Adipose tissue (tissue), 3 donors: Measurements from ENCODE around the gene LRFN3. TPM values are rescaled to one million over a fixed set of nuclear protein-coding genes. Genes with fewer than 3 reads are reported as not detected.
"Not testable (repeated sequence)": the region's sequence is repeated elsewhere in the genome, so short reads cannot be mapped to it uniquely, and the experiment has no call there.

ENCODE experiments used
- H3K27ac ChIP-seq: one replicate; pipeline ENCODE4 v1.5.1; 2013; ENCODE audit warnings: low read depth, low read length
- WGBS, 3 donors: extraction: QIAGEN DNeasy Blood & Tissue Kit; methylation state at CpG; one replicate each; pipeline ENCODE4 v1.1.7; 2013; 5-methylcytosine and 5-hydroxymethylcytosine counted together
- polyA plus RNA-seq, 3 donors: library from polyadenylated mRNA; stranded (reverse); fragments of 200-250 nt; gene quantifications; one replicate each; pipeline ENCODE4 v1.2.3, GENCODE V29; 2013
- donor health status: healthy with polysubstance abuse.
- donor health status: Bipolar disorder and iron deficiency.
- donor health status: healthy.

The LRFN3 gene, protein sequence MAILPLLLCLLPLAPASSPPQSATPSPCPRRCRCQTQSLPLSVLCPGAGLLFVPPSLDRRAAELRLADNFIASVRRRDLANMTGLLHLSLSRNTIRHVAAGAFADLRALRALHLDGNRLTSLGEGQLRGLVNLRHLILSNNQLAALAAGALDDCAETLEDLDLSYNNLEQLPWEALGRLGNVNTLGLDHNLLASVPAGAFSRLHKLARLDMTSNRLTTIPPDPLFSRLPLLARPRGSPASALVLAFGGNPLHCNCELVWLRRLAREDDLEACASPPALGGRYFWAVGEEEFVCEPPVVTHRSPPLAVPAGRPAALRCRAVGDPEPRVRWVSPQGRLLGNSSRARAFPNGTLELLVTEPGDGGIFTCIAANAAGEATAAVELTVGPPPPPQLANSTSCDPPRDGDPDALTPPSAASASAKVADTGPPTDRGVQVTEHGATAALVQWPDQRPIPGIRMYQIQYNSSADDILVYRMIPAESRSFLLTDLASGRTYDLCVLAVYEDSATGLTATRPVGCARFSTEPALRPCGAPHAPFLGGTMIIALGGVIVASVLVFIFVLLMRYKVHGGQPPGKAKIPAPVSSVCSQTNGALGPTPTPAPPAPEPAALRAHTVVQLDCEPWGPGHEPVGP
- polyA plus RNA-seq = 1 to 10 TPM; 5.8 to 6.7 (median 6.0) TPM

DNA sequence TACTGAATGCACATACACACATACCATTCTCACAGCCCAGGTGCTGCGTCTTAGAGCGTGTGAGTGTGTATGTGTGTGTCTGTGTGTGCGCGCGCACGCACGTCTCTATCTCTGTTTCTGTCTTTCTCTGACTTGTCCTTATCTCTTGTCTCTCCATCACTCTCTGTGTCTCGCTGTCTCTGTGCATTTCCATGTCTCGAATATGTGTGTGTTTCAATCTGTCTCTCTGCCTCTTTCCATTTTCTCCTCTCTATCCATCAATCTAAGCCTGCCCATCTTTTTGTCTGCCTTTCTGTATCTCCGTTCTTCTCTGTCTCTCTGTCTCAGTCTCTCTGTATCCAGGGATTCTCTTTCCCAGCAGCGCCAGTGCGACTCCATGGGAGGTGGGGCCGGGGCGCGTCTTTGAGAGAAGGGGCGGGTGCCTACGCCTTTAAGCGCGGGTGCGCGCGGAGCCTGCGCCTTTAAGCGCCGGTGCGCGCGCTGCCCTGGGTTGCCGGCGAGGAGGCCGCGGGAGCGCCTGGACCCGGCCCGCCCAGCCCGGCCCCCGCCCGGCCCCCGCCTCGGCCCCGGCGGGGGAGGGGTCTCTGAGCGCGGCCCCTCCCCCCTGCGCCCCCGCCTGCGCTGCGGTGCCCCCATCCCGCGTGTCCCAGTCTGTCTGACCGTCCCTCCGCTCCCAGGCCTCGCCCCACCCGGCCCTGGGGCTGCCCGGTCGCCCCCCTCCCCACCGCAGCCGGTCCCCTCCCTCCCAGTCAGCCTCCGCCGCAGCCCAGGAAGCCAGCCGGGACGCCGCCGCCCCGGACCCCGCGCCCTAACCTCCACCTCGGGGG is at the start of gene LRFN3:
LRFN3 (plus strand) TSS at position 464 of the 827 bp plus-strand sequence. CDS start 3,052 bp downstream, outside the sequence.
- no peak within 1 kb of the TSS for H3K27ac ChIP-seq
- 1 to 4% (median 3%) methylated on average over 28 to 65 of the region's 68 CpGs for WGBS, 3 donors

- no peak overlapping the region for H3K27ac ChIP-seq
- 87 to 95% (median 91%) methylated on average over 5 of the region's 5 CpGs for WGBS, 3 donors
Observed at GRCh38 chr19:35887197-35887596, 49.0 kb upstream of the LRFN3 start.

GRCh38 chr19:35888398-35888797 is 47.8 kb upstream of the LRFN3 start:
- H3K27ac ChIP-seq = no peak overlapping the region
- 93 to 95% (median 93%) methylated on average over 9 of the region's 9 CpGs for WGBS, 3 donors

DNA sequence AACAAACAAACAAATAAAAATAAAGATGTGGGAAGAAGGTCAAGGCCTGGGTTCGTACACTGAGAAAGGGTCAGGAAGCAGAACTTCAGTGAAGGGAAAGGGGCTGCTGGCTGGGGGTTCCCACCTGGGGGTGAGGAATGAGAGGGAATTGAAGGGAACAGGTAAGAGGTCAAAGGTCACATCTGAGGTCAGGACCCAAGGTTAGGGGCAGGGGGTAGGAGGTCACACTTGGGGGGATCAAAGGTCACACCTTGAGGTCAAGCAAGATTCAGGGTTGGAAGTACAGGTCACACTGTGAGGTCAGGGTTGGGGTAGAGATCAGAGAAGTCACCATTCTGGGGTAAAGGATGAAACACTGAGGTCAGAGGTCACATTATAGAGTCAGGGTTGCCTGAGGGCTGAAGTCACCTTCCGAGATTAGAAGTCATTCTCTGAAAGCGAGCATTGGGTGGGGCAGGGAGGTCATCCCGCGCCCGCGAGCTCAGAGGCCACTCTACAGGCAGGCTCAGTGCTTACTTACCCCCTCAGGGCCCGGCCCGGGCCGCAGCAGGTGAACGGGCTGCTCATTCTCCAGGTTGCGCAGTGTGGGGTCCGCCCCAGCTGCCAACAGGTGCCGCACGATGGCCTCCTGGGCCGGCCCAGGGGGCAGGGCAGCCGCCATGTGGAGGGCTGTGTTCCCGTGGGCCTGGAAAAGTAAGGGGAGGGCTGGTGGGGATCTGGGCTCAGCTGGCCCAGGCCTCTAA is 46.6 kb upstream of the LRFN3 start:
- H3K27ac ChIP-seq = no peak overlapping the region

DNA sequence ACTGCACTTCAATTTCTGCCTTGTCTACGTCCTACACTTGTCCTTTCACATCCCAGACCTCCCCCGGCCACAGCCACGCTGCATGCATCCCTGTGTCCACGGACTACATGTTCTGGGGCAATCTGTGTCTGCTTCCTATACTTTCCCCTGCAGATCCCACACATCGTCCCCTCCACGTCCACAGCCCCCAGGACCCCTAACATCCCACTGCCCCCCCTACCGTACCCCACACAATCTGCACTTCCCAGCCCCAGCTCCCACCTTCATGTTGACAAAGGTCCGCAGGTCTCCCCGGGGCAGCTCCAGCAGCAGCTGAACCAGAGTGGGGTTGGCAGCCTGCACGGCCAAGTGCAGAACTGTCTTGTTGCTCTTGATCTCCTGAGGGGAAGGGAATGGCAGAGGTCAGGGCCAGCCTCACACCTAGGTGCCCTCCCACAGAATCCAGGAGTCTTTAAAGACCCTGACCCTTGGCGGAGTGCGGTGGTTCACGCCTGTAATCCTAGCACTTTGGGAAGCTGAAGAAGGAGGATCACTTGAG is 46.0 kb upstream of the LRFN3 start:
- H3K27ac ChIP-seq = no peak overlapping the region
- WGBS, 3 donors = 88 to 95% (median 94%) methylated on average over 13 of the region's 13 CpGs

More for the DNA sequence above, 46.6 kb upstream of the LRFN3 start:
- WGBS, 3 donors = 91 to 95% (median 94%) methylated on average over 18 of the region's 18 CpGs

GRCh38 chr19:35891819-35892218 is 44.4 kb upstream of the LRFN3 start:
- WGBS, 3 donors = 96 to 98% (median 97%) methylated on average over 3 of the region's 3 CpGs
- H3K27ac ChIP-seq = not testable (repeated sequence)

GRCh38 chr19:35894342-35894741 is 41.8 kb upstream of the LRFN3 start:
- 97 to 100% (median 99%) methylated on average over 2 of the region's 2 CpGs for WGBS, 3 donors
- H3K27ac ChIP-seq = no peak overlapping the region

DNA sequence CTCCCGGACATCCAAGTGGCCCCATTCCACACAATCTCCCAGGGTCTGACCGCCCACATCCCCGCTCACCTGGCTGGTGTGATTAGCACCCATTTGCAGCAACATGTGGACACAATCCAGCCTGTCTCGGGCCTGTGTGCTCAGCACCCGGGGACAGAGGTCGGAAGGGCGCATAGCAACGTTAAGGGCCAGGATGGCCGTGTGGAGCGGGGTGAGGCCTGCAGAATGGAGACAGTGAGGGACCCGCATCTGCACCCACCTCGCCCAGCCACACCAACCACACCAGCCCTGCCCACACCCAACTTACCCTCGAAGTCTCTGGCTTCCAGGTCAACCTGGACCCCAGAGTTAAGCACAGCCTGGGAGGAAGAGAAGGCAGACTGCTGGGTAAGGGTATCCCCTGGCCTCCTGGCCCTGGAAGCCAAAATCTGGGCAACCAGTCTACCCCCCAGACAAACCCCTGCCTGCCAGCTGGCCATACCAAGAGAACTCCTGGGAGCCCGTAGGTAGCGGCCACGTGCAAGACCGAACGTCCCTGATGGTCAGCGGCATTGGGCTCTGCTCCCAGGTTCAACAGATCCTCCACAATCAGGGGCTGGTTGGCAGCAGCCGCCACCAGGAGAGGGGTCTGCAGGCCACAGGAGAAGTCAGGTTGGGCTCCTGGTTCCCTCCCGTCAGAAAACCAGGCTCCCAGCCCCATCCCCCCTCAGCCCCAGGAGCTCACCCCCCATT is 40.1 kb upstream of the LRFN3 start:
- H3K27ac ChIP-seq = no peak overlapping the region
- WGBS, 3 donors = 88 to 91% (median 88%) methylated on average over 21 of the region's 21 CpGs

DNA sequence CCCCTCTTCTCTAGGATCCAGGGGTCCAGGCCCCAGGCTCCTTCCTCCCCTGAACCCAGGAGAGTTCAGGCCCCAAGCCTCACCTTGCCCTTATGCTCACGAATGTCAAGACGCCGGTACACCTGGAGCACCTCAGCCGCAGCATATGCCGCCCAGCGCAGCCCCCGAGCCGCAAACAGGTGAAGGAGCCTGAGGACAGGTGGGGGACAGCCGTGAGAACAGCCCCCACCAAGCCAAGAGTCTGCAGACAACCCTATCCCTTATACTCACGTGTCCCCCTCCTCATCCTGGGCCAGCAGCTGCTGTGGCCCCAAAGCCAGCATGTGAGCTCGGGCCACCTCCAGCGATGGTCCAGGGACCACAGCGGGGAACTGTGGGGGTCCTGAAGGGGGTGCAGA is 39.5 kb upstream of the LRFN3 start:
- WGBS, 3 donors = 94 to 96% (median 94%) methylated on average over 13 of the region's 13 CpGs
- no peak overlapping the region for H3K27ac ChIP-seq

DNA sequence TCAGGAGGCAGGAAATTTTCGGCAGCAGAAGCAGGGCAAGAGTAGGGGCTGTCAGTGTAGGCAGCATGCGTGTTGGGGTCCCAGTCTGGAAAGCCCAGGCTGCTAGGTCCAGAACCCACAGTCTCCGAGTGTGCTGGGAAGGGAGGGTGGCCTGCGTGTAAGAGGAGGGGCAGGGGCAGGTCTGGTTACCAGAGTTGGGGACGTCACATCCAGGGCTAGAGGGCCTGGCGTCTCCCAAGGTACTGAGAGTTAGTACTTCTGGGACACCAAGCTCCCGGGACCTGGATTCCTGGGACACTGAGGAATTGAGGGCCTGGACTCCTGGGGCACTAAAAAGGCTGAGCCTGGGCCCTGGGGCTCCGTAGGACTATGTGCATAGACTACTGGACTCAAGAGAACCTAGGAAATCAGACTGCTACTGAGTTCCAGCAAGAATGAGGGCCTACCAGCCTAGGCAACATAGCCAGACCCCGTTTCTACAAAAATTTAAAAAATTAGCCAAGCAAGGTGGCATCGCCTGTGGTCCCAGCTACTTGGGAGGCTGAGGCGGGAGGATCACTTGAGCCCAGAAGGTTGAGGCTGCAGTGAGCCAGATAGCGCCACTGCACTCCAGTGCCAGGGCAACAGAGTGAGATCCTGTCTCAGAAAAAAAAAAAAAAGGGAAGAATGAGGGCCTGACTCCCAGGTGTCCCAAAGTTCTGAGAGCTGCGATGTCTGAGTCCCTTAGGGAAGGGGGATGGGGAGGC is 38.3 kb upstream of the LRFN3 start:
- WGBS, 3 donors = 90 to 93% (median 91%) methylated on average over 13 of the region's 13 CpGs
- no peak overlapping the region for H3K27ac ChIP-seq

DNA sequence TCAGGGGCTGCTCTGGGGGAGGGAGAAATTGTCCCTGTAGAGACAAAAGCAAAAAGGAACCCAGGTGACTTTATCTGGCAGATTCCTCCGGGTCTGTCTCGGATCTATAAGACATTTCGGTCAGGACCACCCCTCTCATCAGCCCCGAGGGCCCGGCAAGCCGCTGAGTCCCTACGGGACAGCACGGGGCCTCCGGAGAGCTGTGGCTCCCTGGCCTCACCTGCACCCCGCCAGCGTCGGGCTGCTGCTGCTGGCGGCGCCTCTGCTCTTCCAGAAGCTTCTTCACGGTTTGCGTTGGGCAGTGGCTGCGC is 37.7 kb upstream of the LRFN3 start:
- 8 to 11% (median 10%) methylated on average over 17 of the region's 17 CpGs for WGBS, 3 donors
- no peak overlapping the region for H3K27ac ChIP-seq

- WGBS, 3 donors = 0 to 1% (median 0%) methylated on average over 32 to 42 of the region's 43 CpGs
- H3K27ac ChIP-seq = peak overlapping the region; percentile 34
Observed at GRCh38 chr19:35899547-35900214, 36.5 kb upstream of the LRFN3 start.

- WGBS, 3 donors = 82 to 86% (median 86%) methylated on average over 2 of the region's 2 CpGs
- peak overlapping the region; percentile 67 for H3K27ac ChIP-seq
Observed at GRCh38 chr19:35901055-35901644, 35.0 kb upstream of the LRFN3 start.

- peak within 1 kb of the TSS; percentile 67 for H3K27ac ChIP-seq
- WGBS, 3 donors = 10 to 55% (median 18%) methylated on average over 6 of the region's 6 CpGs
Observed at GRCh38 chr19:35901854-35902661, 34.1 kb upstream of the LRFN3 start, which contains the start of gene HCST. Gene HCST (plus strand): TSS chr19:35902529. CDS start chr19:35902594, 65 bp downstream.

DNA sequence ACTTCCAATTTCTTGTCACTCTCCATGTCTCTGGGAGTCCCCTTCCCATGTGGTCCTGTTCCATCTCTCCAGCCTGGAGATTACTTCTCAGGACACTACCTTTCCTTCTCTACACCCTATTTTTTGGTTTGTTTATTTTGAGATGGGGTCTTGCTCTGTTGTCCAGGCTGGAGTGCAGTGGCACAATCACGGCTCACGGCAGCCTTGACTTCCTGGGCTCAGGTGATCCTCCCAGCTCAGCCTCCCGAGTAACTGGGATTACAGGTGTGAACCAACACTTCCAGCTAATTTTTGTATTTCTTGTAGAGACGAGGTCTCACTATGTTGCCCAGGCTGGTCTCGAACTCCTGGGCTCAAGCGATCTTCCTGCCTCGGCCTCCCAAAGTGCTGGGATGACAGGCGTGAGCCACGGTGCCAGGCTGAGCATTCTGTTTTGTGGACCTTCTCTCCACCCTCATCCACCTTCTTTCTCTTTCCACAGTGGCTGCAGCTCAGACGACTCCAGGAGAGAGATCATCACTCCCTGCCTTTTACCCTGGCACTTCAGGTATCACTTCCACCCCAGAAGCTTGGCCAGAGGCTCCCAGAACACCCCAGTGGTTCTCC is 33.2 kb upstream of the LRFN3 start:
- WGBS, 3 donors = 60 to 66% (median 60%) methylated on average over 10 of the region's 10 CpGs
- peak overlapping the region; percentile 40 for H3K27ac ChIP-seq
